GM12878 (cell line): Measurements from ENCODE around the gene KCNJ13. TPM values are rescaled to one million over a fixed set of nuclear protein-coding genes. Genes with fewer than 3 reads are reported as not detected.

Source experiments
- ATF7 ChIP-seq: fragments of 450-650 bp; IDR thresholded peaks from 2 replicates; pipeline ENCODE4 v1.6.1; 2016; ENCODE audit warnings: low read depth, mild to moderate bottlenecking
- CBX3 ChIP-seq: fragments of 200-600 bp; sonication (generic); IDR thresholded peaks from 2 replicates; pipeline ENCODE4 v1.6.1; 2016; ENCODE audit warnings: low read depth, borderline replicate concordance
- CHD1 ChIP-seq: IDR thresholded peaks from 2 replicates; pipeline ENCODE4 v1.6.1; 2012; ENCODE audit warnings: low read depth, low read length, improper control_type of control experiment
- DPF2 ChIP-seq: fragments of 450-650 bp; IDR thresholded peaks from 2 replicates; pipeline ENCODE4 v1.6.1; 2017; ENCODE audit warnings: mild to moderate bottlenecking
- ESRRA ChIP-seq: IDR thresholded peaks from 2 replicates; pipeline ENCODE4 v1.6.1; 2012; ENCODE audit warnings: mild to moderate bottlenecking, low read length, improper control_type of control experiment
- KDM1A ChIP-seq: fragments of 200-600 bp; sonication (generic); IDR thresholded peaks from 2 replicates; pipeline ENCODE4 v1.6.1; 2016; ENCODE audit warnings: borderline replicate concordance
- PRDM15 ChIP-seq: fragments of 450-650 bp; formaldehyde crosslinking; IDR thresholded peaks from 2 replicates; pipeline ENCODE4 v1.4.0; 2020; ENCODE audit warnings: mild to moderate bottlenecking, moderate library complexity
- RAD21 ChIP-seq: IDR thresholded peaks from 2 replicates; pipeline ENCODE4 v1.6.1; 2011; ENCODE audit warnings: mild to moderate bottlenecking, low read depth, low read length, moderate library complexity; ENCODE audit not compliant: insufficient read depth
- SIN3A ChIP-seq: IDR thresholded peaks from 2 replicates; pipeline ENCODE4 v1.6.1; 2012; ENCODE audit warnings: low read depth, low read length, improper control_type of control experiment
- SIX5 ChIP-seq: IDR thresholded peaks from 2 replicates; pipeline ENCODE4 v1.6.1; 2011; ENCODE audit warnings: mild to moderate bottlenecking, low read depth, low read length, moderate library complexity; ENCODE audit not compliant: severe bottlenecking
- SKIL ChIP-seq: fragments of 450-650 bp; IDR thresholded peaks from 2 replicates; pipeline ENCODE4 v1.6.1; 2017; ENCODE audit warnings: mild to moderate bottlenecking, low read depth, inconsistent platforms; ENCODE audit not compliant: poor library complexity, severe bottlenecking
- ZBED1 ChIP-seq: IDR thresholded peaks from 2 replicates; pipeline ENCODE4 v1.6.1; 2016; ENCODE audit warnings: borderline replicate concordance
- polyA plus RNA-seq, 11 experiments: library from polyadenylated mRNA; depleted of rRNA in 4 of 11; unstranded in 6 of 11; stranded (reverse) in 5 of 11; fragments of >200 nt; fragmentation: Nextera tagmentation in 4 of 11; fragmentation: Illumina TruSeq in 1 of 11; extraction: Ambion mirVana in 4 of 11; extraction: Trizol in 1 of 11; gene quantifications; 1 replicate in 1 of 11; 2 replicates in 10 of 11; pipeline versions ENCODE4 v1.2.1 to v1.2.3, GENCODE V29; 2011 to 2016; ENCODE audit warnings: inconsistent platforms in 2 of 11, missing spikeins in 2 of 11, low read depth in 1 of 11
- total RNA-seq, 4 experiments: library from RNA; depleted of rRNA in 3 of 4; stranded (reverse); fragments of >200 nt in 3 of 4; fragmentation: Illumina TruSeq in 1 of 4; extraction: Trizol in 1 of 4; gene quantifications; 2 replicates each; pipeline versions ENCODE4 v1.2.1 to v1.2.3, GENCODE V29; 2013 to 2021

Gene KCNJ13
- total and polyA plus RNA-seq, 10 of the 15 experiments (the other 5 are each of a cell fraction or from before 2014, with no cell fraction given): 0.24 to 0.68 (median 0.29) TPM; not detected in 7

GRCh38 chr2:232795920-232796319 is 19.6 kb upstream of the KCNJ13 start (continued):
- TF ChIP-seq SKIL: no peak
- no peak for TF ChIP-seq SIX5
- no peak for TF ChIP-seq ESRRA
- no peak for TF ChIP-seq CHD1
- TF ChIP-seq SIN3A: no peak
- TF ChIP-seq RAD21: no peak
- TF ChIP-seq DPF2: no peak
- no peak for TF ChIP-seq ATF7
- TF ChIP-seq CBX3: no peak
- TF ChIP-seq KDM1A: no peak
- no peak for TF ChIP-seq PRDM15
- TF ChIP-seq ZBED1: no peak
